Measurements from ENCODE around the gene SLC25A18. TPM values are rescaled to one million over a fixed set of nuclear protein-coding genes. Genes with fewer than 3 reads are reported as not detected.
"Not testable (repeated sequence)": the region's sequence is repeated elsewhere in the genome, so short reads cannot be mapped to it uniquely, and the experiment has no call there.

The SLC25A18 gene
- total and polyA plus RNA-seq, 10 of the 15 experiments (the other 5 are each of a cell fraction or from before 2014, with no cell fraction given): 0.03 to 0.09 TPM; not detected in 8

DNA sequence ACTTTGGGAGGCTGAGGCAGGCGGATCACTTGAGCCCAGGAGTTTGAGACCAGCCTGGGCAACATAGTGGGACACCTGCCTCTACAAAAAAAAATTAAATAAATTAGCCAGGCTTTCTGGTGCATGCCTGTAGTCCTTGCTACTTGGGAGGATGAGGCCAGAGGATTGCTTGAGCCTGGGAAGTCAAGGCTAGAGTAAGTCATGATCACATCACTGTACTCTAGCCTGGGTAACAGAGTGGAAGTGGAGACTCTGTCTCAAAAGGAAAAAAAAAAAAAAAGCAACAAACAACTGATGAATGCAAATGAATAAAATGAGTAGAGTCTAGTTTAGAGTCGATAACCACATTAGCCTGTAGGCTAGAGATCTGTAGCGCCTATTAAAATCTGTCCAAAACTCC is 71.4 kb downstream of the SLC25A18 start (continued):
- no peak for TF ChIP-seq ZBTB33 (IDR thresholded peaks at IDR 0.05)
- TF ChIP-seq CBX3 (IDR thresholded peaks at IDR 0.05; ENCODE audit: borderline replicate concordance, low read depth): no peak
- no peak for TF ChIP-seq NFYA (IDR thresholded peaks at IDR 0.05; ENCODE audit: borderline replicate concordance, low read depth, low read length)
- TF ChIP-seq, protein P1, sequence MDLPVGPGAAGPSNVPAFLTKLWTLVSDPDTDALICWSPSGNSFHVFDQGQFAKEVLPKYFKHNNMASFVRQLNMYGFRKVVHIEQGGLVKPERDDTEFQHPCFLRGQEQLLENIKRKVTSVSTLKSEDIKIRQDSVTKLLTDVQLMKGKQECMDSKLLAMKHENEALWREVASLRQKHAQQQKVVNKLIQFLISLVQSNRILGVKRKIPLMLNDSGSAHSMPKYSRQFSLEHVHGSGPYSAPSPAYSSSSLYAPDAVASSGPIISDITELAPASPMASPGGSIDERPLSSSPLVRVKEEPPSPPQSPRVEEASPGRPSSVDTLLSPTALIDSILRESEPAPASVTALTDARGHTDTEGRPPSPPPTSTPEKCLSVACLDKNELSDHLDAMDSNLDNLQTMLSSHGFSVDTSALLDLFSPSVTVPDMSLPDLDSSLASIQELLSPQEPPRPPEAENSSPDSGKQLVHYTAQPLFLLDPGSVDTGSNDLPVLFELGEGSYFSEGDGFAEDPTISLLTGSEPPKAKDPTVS (IDR thresholded peaks at IDR 0.05; ENCODE audit: low read depth, low read length): no peak

DNA sequence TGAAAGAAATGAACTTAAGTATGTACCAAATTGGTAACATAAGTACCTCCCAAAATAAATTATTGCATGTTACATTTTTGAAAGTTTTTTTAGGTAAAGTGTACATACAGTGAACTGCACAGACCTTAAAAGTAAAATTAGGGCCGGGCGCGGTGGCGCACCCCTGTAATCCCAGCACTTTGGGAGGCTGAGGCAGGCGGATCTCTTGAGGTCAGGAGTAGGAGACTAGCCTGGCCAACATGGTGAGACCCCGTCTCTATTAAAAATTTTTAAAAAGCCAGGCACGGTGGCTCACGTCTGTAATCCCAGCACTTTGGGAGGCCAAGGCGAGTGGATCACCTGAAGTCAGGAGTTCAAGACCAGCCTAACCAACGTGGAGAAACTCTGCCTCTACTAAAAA is 73.6 kb downstream of the SLC25A18 start:
- WGBS (ENCODE audit: insufficient coverage, insufficient replicate concordance, low lambda C conversion rate, missing lambda C conversion rate): 91% methylated on average over 10 of the region's 10 CpGs
- SMC1A ChIA-PET (ENCODE audit: uncharacterized antibody, unreplicated experiment): not testable (repeated sequence)
- in situ Hi-C loops (cut with MboI): loop anchor here (25.0 kb wide), 1 partner anchor 1800 kb away; the partner anchor contains the start of genes C22orf39, HIRA and MRPL40

More for the DNA sequence above, 73.6 kb downstream of the SLC25A18 start:
- POLR2A ChIA-PET; H3K4me3 ChIP-seq; BruUV-seq (replicated peaks); H3K4me2 ChIP-seq (ENCODE audit: control insufficient read depth, insufficient read depth); DNase-seq (ENCODE audit: low read depth, low spot score); H2AFZ ChIP-seq (ENCODE audit: control insufficient read depth, low read depth, low read length); CTCF ChIA-PET; FAIRE-seq; H3K27me3 ChIP-seq (replicated peaks in 1 of 2; ENCODE audit: control insufficient read depth in 2 of 2, insufficient read depth in 2 of 2, low read length in 1 of 2); H3K4me1 ChIP-seq (ENCODE audit: control insufficient read depth, insufficient read depth, low read length); RAD21 ChIA-PET (ENCODE audit: unreplicated experiment); H3K36me3 ChIP-seq (ENCODE audit: control insufficient read depth in 2 of 2, insufficient read depth in 2 of 2, low read length in 1 of 2); H4K20me1 ChIP-seq (ENCODE audit: control insufficient read depth, insufficient read depth); H3K9ac ChIP-seq (ENCODE audit: control insufficient read depth, insufficient read depth, low read length); ATAC-seq; H3K27ac ChIP-seq (ENCODE audit: control insufficient read depth, insufficient read depth); H3K9me3 ChIP-seq (replicated peaks; ENCODE audit: control insufficient read depth, insufficient read depth, low read length): not testable (repeated sequence)
- intact Hi-C loops (cut with micrococcal nuclease; ENCODE audit: unreplicated experiment): loop anchor here (10.0 kb wide), 1 partner anchor 68 kb away; no protein-coding TSS in a partner anchor
- H3K79me2 ChIP-seq (ENCODE audit: control insufficient read depth, insufficient read depth, low read length): peaks cover 19% of the 10 kb centered on the region
